GM20431 (cell line): ENCODE results near the gene RPS6KL1.

Experiments
- in situ Hi-C: fragments of 300-500 bp; cut with MseI, MboI; formaldehyde crosslinking; loops from one replicate; pipeline ENCODE4 v1.15.0; 2020; ENCODE audit warnings: low sequenced_read_pairs; ENCODE audit not compliant: unreplicated experiment

Gene RPS6KL1

GRCh38 chr14:74864198-74864597, 58.9 kb downstream of the RPS6KL1 start:
- in situ Hi-C loops = no loop called here

- in situ Hi-C loops = no loop called here
These were observed 59.8 kb downstream of the RPS6KL1 start for GRCh38 chr14:74863274-74863673.

- in situ Hi-C loops = no loop called here
These were observed 61.3 kb downstream of the RPS6KL1 start for GRCh38 chr14:74861734-74862090.

DNA sequence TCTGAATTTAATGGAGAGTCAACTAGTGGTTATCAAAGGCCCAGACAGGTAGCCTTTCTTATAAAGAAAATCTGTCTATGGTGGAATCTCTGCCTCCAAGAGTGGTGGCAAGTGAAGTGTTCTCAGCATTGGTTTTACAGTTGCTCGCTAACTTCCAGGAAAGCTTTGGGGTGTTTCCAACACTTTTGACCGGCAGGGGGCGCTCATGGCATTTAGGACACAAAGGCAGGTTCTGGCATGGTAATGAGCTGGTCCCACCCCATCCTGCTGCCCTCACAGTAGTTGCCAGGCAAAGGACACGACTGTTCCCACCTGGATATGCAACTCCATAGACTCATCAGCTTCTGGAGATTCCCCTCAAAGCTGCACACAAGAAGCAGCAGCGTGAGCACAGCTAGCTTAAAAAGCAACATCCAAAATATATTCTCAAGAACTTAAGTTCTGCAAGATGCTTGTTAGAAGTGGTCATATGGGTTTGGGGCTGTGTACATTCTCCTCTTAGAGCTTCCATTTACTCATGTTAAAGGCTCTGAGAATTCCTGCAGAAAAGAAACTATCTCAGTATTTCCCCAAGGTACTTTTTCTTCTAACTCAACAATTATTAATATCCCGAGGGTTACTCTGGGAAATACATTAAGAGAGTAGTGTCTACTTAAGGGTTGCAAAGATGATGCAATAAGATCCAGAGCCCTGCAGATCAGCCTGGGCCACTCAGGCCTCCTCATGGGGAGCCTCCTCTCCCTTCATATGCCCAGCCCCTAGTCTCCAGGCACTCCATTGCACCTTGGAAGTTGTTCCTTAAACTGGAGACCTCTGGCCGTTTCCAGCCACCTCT, 61.9 kb downstream of the RPS6KL1 start:
- in situ Hi-C loops = no loop called here

DNA sequence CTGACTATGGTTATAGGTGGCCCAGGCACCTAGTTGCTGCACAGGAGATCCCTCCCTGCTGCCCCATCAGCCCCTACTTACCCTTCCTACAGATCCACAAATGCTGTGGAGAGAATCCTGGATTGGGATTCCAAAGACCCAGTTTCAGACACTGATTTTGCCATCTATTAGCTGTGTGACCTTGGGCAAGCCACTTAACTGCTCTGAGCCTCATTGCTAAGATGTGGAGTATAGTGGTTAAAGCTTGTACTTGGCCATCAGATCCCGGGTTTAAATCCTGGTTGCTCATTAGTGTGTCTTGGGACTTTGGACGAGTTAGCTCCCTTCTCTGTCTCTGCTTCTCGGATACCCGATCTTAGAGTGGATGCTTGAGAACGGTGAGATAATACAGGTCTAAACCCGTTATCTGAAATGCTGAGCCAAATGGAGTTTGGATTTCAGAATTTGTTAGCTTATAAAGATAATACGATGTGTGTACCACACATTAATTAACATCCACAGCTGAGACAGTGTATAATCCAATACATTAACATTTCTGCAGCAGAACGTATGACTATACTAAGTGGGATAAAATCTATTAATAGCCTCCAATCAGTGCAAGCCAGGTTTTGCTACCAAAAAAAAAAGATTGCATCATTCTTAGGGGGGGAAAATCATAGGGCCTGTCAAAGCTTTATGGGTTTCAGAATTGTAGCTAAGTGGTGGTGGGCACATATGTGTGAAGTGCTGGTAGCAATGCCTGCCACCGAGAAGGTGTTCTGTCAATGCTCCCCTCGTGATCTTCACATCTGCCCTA, 63.1 kb downstream of the RPS6KL1 start:
- in situ Hi-C loops = no loop called here

- in situ Hi-C loops = no loop called here
These were observed 65.0 kb downstream of the RPS6KL1 start for GRCh38 chr14:74858022-74858421.

- in situ Hi-C loops = no loop called here
These were observed 66.7 kb downstream of the RPS6KL1 start for GRCh38 chr14:74856366-74856765.

DNA sequence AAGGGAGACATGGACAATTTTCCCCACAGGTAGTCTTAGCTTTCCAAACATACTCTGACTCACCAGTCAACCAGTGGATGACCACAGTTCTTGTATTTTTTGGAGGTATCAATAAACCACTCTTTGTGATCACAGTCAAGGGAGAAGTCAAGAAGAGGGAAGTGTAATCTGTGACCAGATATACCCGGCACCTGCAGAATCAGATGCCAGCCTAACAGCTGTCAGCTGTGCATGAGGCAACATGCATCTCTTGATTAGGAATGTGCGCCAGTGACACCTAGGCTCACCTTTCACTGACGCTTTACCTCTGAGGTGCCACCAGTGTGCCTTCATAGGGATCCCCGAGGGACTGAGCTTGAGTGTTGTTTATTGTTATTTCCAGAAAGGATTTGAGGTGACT, 67.1 kb downstream of the RPS6KL1 start:
- in situ Hi-C loops = no loop called here

GRCh38 chr14:74855021-74855420, 68.0 kb downstream of the RPS6KL1 start:
- in situ Hi-C loops = no loop called here
